Activated CD4-positive, alpha-beta T cell treated with anti-CD3 and anti-CD28 coated beads, Interleukin-2, amount 50 U/mL, for 1 hour (primary cell): ENCODE results near the gene ZC3H6.
"Not testable (repeated sequence)": the region's sequence is repeated elsewhere in the genome, so short reads cannot be mapped to it uniquely, and the experiment has no call there.

Experiments
- DNase-seq: peaks from one replicate; pipeline ENCODE4 v3.0.0-alpha.2; 2020

ZC3H6 gene

DNA sequence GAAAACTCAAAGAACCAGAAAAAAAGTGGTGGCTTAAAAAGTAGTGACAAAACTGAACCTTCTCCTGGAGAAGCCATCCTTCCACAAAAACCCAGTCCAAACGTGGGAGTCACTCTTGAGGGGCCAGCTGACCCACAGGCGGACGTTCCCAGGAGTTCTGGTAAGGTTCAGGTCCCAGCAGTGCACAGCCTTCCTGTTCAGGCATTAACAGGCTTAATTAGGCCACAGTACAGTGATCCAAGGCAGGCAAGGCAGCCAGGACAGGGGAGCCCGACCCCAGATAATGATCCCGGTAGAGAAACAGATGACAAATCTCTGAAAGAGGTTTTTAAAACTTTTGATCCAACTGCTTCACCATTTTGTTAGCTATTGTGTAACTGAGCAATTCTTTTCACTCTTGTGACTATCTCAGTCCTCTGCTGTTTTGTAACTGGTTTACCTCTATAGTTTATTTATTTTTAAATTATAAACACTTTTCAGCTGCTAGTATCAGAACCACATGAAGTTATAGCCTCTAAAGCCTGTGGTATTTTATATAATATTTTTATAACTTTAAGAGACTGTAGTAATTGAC lies 56.8 kb downstream of the ZC3H6 start:
- no peak for DNase-seq

DNA sequence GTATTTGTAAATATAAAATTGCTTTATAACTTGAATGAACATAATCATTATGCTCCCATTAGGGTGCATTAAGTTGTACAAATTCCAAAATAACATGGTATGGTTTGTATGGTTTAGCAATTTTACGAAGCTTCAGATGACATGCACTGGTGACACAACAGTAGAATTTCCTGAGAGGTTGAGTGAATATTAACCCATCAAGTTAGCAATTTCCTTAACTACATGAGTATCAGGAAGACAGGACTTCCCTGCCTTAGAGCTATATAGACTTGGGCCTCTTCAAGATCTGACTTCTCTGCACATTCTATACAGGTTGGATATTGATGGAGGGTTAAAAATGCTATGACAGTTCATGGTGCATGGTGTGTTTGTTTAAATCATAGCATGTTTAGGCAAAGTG lies 60.2 kb downstream of the ZC3H6 start:
- no peak for DNase-seq

DNA sequence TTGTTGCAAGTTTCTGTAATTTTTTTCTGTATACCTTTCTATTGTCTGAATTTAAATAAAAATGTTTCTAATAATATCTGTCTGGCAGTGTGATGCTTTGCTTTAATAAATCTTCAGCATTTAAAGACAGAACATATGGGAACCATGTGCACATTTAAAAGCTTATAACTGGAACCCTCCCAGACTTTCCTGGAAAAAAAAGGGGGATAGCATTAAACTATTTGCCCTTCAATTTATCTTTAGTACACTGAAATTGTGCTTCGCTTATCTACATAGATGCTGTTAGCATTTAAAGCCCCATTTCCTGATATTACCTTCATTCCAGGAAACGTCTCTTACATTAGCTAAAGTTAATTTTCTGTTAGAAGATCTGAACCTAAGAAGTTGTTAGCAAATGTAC lies 64.6 kb downstream of the ZC3H6 start:
- DNase-seq = no peak

DNA sequence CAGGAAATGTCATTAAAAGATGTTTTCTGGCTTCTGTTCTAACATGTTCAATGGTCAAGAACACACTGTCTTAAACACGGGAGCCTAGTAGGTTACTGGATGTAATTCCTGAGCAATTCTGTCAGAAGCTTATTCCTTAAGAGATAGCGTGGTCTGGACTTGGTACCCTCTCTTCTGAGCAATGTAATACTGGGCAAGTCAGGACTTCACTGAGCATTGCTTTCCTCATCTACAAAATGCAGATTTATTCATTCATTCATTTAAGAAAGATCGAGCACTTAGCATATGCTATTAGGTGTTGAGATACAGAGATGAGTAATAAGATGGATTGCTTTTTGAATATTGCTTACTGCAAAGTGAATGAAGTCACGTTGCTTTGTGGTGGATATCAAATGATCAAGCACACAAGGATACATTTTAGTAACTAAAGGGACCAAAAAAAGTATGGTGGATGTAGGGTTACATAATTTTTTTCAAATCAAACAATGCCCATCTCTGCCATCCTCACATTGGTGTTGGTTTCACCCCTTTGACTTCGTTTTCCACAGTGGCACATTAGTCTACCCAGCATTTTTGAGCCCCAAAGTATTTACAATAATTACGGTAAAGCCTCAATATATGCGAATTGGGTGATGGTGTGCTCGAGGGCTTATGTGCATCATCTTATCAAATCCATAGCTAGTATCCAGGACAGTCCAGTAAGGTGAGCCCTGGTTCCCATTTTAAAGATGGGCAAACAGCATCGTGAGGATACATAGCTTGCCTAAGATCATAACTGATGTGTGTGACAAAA lies 65.3 kb downstream of the ZC3H6 start:
- no peak for DNase-seq

DNA sequence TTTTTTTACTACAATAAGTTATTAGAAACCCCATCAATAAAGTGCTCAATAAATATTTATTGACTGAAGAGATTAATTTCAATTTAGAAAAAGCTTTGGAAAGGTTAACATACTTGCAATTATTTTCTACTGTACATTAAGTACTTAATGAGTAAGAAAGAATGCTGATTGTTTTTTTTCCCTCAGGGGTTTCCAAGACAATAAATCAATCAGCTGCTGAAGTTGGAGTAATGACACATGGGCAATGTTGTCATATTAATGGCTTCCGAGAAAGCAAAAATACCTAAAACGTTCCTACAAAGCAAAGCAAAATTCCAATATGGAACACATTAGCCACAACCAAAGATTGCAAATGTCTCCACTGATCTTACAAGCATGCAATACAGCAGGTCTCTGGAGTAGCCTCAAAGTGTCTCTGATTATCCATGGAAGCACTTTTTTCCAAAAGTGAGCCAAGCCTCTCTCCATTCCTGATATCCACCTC lies 66.7 kb downstream of the ZC3H6 start:
- no peak for DNase-seq

DNA sequence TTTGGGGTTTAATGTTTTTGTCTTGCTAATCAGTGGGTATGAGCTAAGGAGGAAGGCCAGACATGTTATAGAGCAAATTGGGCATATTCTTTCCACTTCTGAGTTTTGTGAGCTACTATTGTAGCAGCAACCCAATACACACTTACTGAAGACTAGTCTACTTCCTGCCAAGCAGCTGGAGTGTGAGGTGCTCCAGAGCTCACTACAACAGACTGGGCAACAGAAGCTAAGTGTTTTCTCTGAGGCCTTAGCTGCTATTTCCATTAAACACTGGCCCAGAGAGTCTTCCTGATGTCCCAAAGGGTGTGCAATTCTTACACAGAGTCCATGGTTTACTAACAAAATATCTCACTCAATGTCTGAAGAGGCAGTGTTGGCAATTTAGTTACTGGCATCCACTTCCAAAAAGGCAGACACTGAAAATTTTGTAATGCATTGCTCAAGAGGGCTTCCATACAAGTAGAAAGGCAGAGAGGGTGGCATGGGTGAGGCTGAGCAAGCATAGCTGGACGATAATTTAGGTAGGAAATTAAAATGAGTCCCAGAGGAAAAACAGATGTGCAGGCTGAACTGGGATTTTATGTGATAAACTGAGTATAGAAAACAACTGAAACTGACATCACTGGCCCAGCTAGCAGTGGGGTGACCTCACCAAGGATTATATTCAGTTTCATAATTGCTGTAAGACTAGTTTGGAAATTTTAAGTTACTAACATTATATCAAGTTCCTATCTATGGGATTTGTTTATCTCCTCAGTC lies 68.6 kb downstream of the ZC3H6 start:
- DNase-seq = no peak

DNA sequence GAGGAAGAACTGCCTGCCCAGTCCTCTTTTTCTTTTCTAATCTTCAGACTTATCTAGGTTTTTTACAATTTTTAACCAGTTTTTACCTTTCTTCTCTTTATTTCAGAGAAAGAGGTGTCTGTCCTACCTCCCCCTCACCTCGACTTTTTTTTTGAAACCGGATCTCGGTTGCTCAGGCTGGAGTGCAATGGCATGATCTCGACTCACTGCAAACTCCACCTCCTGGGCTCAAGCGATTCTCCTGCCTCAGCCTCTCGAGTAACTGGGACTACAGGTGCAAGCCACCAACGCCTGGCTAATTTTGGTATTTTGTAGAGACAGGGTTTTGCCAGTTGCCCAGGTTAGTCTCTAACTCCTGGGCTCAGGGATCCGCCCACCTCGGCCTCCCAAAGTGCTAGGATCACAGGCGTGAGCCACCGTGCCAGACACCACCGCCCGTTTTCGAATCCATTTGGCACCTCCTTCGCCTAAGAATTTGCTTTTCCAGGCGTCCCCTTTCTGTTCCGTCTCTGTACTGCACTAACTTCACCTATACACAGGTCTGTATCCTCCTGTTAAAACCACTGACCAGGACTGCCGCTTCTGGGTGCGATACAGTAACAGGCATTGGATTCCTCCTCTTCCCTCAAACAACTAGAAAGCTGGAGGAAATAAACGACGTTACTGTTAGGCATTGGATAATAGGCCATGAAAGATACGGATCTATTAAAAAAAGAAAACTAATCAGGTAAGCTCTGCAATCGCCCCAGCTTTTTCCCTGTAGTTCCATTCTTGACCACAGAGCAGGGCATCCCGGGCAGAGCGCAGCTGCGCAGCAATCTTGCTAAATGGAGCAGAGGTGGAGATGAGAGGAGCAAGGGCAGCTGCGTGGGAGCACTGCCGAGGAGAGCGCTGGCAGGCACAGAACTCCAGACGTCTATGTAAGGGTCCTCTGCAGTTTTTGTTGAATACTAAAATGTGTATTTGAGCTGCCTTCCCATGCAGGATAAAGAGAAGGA lies 69.9 kb downstream of the ZC3H6 start:
- no peak for DNase-seq

DNA sequence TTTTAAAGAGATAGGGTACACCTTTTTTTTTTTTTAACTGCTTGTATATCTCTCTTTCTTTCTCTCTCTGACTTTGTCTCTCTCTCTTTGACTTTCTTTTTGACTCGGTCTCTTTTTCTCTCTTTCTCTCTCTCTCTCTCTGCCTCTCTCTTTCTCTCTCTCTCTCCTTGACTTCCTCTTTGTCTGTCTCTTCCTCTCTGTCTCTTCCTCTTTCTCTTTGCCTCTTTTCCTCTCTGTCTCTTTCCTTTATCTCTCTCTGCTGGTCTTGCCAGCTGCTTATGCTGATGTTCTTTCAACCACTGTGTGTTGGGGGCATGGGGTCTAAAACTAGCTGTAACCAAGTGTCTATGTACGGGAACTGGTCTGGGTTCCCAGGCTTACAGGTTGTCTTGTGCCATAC lies 76.9 kb downstream of the ZC3H6 start:
- not testable (repeated sequence) for DNase-seq

DNA sequence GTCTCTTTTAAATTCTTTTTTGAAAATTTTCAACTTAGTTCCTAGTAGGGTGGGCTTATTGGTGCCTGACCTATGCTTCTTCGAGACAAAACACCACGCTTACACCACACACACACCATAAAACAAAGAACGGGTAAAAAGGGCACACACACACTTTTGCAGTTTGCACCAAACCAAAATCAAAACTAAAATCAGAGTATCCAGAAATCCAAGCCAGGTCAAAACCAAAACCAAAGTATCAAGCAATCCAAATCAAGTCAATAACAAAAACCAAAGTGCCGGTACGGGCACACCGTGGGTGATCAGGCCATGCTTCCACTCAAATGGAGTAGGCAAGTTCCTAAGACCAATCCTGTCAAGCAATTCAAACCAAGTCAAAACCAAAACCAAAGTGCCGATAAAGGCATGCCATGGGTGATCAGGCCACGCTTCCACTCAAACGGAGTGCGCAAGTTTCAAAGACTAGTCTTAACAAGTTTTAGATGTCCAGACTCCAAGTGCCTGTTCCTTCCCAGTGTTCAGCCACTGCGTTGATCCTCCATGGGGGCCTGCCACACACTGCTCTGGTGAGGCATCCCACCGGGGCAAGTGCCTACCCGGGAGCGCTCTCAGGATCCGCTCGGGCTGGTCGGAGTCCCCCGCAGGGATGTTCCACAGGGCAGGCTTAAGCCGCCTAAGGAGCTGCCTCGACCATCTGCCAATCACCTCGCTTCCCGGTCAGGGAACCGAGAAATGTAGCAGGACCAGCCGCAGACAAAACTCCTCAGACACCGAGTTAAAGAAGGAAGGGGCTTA lies 77.6 kb downstream of the ZC3H6 start:
- not testable (repeated sequence) for DNase-seq

DNA sequence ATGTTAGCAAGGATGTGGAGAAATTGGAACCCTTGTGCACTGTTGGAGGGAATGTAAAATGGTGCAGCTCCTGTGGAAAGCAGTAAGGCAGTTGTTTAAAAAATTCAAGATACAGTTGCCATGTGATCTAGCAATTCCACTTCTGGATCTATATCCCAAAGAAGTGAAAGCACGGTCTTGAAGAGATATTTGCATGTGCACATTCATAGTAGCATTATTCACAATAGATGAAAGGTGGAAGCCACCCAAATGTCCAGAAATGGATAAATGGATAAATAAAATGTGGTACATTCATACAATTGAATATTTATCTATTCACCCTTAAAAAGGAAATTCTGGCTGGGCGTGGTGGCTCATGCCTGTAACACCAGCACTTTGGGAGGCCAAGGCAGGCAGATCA lies 78.9 kb downstream of the ZC3H6 start:
- DNase-seq = not testable (repeated sequence)

DNA sequence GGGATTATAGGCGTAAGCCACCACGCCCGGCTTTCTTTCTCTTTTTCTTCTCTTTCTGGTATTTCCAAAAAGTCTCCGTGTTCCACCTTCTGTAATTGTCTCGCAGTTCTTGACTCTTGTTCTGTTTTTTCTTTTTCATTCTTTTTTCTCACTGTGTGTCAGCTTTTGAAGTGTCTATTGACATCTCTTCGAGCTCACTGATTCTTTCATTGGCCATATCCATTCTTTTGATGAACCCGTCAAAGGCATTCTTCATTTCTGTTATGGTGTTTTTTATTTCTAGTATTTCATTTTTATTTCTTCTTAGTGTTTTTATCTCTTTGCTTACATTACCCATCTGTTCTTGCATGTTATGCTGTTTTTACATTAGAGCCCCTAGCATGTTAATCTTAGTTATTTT lies 84.7 kb downstream of the ZC3H6 start:
- DNase-seq = not testable (repeated sequence)
